AG10803 (cell line): ENCODE measurements around the gene SH2D3C.

Experiments
- DNase-seq: peaks from one replicate; pipeline ENCODE4 v3.0.0; 2010; ENCODE audit warnings: low read depth
- H3K4me3 ChIP-seq: 2 replicates; pipeline ENCODE4 v1.5.1; 2011; ENCODE audit warnings: mild to moderate bottlenecking, low read length, control low read depth
- CTCF ChIP-seq: conservative IDR thresholded peaks from 2 replicates; pipeline ENCODE4 v1.5.1; 2011; ENCODE audit warnings: mild to moderate bottlenecking, low read length, control low read depth, inconsistent platforms

SH2D3C gene

GRCh38 chr9:127726871-127727270 lies 51.6 kb downstream of the SH2D3C start:
- H3K4me3 ChIP-seq, result no peak overlapping the region
- TF ChIP-seq CTCF, result no peak
- DNase-seq, result no peak

GRCh38 chr9:127724012-127724411 lies 54.5 kb downstream of the SH2D3C start:
- no peak for DNase-seq
- H3K4me3 ChIP-seq, result no peak overlapping the region
- TF ChIP-seq CTCF, result no peak

- peak; percentile 88 for DNase-seq
- peak; percentile 27; the same call in 1 of the 2 replicates for TF ChIP-seq CTCF
- H3K4me3 ChIP-seq, result no peak overlapping the region
Measured at GRCh38 chr9:127723444-127723843, 55.0 kb downstream of the SH2D3C start.

GRCh38 chr9:127723013-127723412 lies 55.5 kb downstream of the SH2D3C start:
- H3K4me3 ChIP-seq, result no peak overlapping the region
- no peak for DNase-seq
- no peak for TF ChIP-seq CTCF

GRCh38 chr9:127722055-127722745 lies 56.3 kb downstream of the SH2D3C start:
- DNase-seq, result no peak
- H3K4me3 ChIP-seq, result no peak overlapping the region
- no peak for TF ChIP-seq CTCF

- H3K4me3 ChIP-seq, result no peak overlapping the region
- DNase-seq, result no peak
Measured at GRCh38 chr9:127721391-127721821, 57.1 kb downstream of the SH2D3C start.

More at GRCh38 chr9:127721391-127721821, 57.1 kb downstream of the SH2D3C start:
- no peak for TF ChIP-seq CTCF
